Activated CD8-positive, alpha-beta memory T cell treated with anti-CD3 and anti-CD28 coated beads, Interleukin-2, amount 50 U/mL, for 24 hours (primary cell): ENCODE measurements around the gene GPR173.
A peak's percentile ranks its signal among the peaks of the same experiment; 100 is the strongest.

Experiments used
- DNase-seq: peaks from one replicate; pipeline ENCODE4 v3.0.0-alpha.2; 2020; ENCODE audit errors: extremely low read depth

Gene GPR173

GRCh38 chrX:53089224-53089842 is 40.7 kb downstream of the GPR173 start:
- DNase-seq: no peak

- DNase-seq: no peak
Observed at GRCh38 chrX:53089925-53090324, 41.3 kb downstream of the GPR173 start.

GRCh38 chrX:53091354-53091753 is 42.8 kb downstream of the GPR173 start:
- no peak for DNase-seq

GRCh38 chrX:53093177-53093655 is 44.6 kb downstream of the GPR173 start:
- no peak for DNase-seq

GRCh38 chrX:53093748-53094581 is 45.4 kb downstream of the GPR173 start, which contains the start of gene KANTR:
Gene KANTR, plus strand, starts transcription at chrX:53094142. Its CDS starts 30,131 bp downstream, at chrX:53124273.
- peak; percentile 66 for DNase-seq

GRCh38 chrX:53094582-53094905 is 46.0 kb downstream of the GPR173 start:
- no peak for DNase-seq

- no peak for DNase-seq
Observed at GRCh38 chrX:53095796-53096195, 47.2 kb downstream of the GPR173 start.

GRCh38 chrX:53114864-53115549 is 66.4 kb downstream of the GPR173 start:
- DNase-seq: no peak

GRCh38 chrX:53115550-53115874 is 66.9 kb downstream of the GPR173 start:
- DNase-seq: no peak

GRCh38 chrX:53116101-53116500 is 67.5 kb downstream of the GPR173 start:
- no peak for DNase-seq

GRCh38 chrX:53122013-53122412 is 73.4 kb downstream of the GPR173 start:
- no peak for DNase-seq

- no peak for DNase-seq
Observed at GRCh38 chrX:53125506-53125905, 76.9 kb downstream of the GPR173 start.

- no peak for DNase-seq
Observed at GRCh38 chrX:53126377-53126776, 77.8 kb downstream of the GPR173 start.

- DNase-seq: no peak
Observed at GRCh38 chrX:53128097-53128749, 79.6 kb downstream of the GPR173 start.
